BE2C (cell line): ENCODE data around the gene DNLZ.

Experiments
- DNase-seq: peaks from one replicate; pipeline ENCODE4 v3.0.0-alpha.2; 2020
- H3K27me3 ChIP-seq: fragments of 250-450 bp; sonication (Bioruptor Pico); 2 replicates; pipeline ENCODE4 v1.5.1; 2020; ENCODE audit warnings: mild to moderate bottlenecking
- H3K36me3 ChIP-seq: fragments of 250-450 bp; sonication (Bioruptor Pico); 2 replicates; pipeline ENCODE4 v1.5.1; 2020; ENCODE audit warnings: mild to moderate bottlenecking
- H3K4me1 ChIP-seq: fragments of 250-450 bp; sonication (Bioruptor Pico); 2 replicates; pipeline ENCODE4 v1.5.1; 2020
- H3K4me3 ChIP-seq: 2 replicates; pipeline ENCODE4 v1.5.1; 2011; ENCODE audit warnings: low read depth, low read length
- H3K9me3 ChIP-seq: fragments of 250-450 bp; sonication (Bioruptor Pico); 2 replicates; pipeline ENCODE4 v1.5.1; 2020
- TF ChIP-seq, protein P1 (sequence below): IDR thresholded peaks from 2 replicates; pipeline ENCODE4 v1.5.1; 2012; ENCODE audit warnings: mild to moderate bottlenecking, low read depth, low read length

Gene DNLZ

GRCh38 chr9:136329636-136330405, 33.7 kb downstream of the DNLZ start:
- Histone ChIP-seq H3K4me1 (peaks cover 14% of the 10 kb centered on the region), H3K36me3 (peaks cover 16% of the 10 kb centered on the region), H3K27me3 (no peaks in the 10 kb centered on the region), H3K4me3 (peak overlapping the region; percentile 80; the same call in 1 of the 2 replicates), H3K9me3 (no peaks in the 10 kb centered on the region)
- DNase-seq: no peak
- TF ChIP-seq, protein P1, sequence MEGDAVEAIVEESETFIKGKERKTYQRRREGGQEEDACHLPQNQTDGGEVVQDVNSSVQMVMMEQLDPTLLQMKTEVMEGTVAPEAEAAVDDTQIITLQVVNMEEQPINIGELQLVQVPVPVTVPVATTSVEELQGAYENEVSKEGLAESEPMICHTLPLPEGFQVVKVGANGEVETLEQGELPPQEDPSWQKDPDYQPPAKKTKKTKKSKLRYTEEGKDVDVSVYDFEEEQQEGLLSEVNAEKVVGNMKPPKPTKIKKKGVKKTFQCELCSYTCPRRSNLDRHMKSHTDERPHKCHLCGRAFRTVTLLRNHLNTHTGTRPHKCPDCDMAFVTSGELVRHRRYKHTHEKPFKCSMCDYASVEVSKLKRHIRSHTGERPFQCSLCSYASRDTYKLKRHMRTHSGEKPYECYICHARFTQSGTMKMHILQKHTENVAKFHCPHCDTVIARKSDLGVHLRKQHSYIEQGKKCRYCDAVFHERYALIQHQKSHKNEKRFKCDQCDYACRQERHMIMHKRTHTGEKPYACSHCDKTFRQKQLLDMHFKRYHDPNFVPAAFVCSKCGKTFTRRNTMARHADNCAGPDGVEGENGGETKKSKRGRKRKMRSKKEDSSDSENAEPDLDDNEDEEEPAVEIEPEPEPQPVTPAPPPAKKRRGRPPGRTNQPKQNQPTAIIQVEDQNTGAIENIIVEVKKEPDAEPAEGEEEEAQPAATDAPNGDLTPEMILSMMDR: no peak

- peak overlapping the region; percentile 80 for H3K4me3 ChIP-seq
- H3K4me1 ChIP-seq: peaks cover 14% of the 10 kb centered on the region
- no peak for DNase-seq
- no peaks in the 10 kb centered on the region for H3K9me3 ChIP-seq
- peaks cover 13% of the 10 kb centered on the region for H3K36me3 ChIP-seq
- TF ChIP-seq, protein P1: no peak
- no peaks in the 10 kb centered on the region for H3K27me3 ChIP-seq
Measured at GRCh38 chr9:136329211-136329627, 34.3 kb downstream of the DNLZ start.

GRCh38 chr9:136328622-136329041, 34.9 kb downstream of the DNLZ start:
- Histone ChIP-seq H3K36me3 (peaks cover 12% of the 10 kb centered on the region), H3K4me1 (peaks cover 14% of the 10 kb centered on the region), H3K27me3 (no peaks in the 10 kb centered on the region), H3K4me3 (peak overlapping the region; percentile 80), H3K9me3 (no peaks in the 10 kb centered on the region)
- TF ChIP-seq, protein P1: no peak
- peak; percentile 71 for DNase-seq

- DNase-seq: no peak
- no peaks in the 10 kb centered on the region for H3K27me3 ChIP-seq
- peaks cover 12% of the 10 kb centered on the region for H3K36me3 ChIP-seq
- TF ChIP-seq, protein P1: no peak
- H3K9me3 ChIP-seq: no peaks in the 10 kb centered on the region
- H3K4me1 ChIP-seq: peaks cover 14% of the 10 kb centered on the region
- peak overlapping the region; percentile 80 for H3K4me3 ChIP-seq
Measured at GRCh38 chr9:136328011-136328621, 35.4 kb downstream of the DNLZ start.

DNA sequence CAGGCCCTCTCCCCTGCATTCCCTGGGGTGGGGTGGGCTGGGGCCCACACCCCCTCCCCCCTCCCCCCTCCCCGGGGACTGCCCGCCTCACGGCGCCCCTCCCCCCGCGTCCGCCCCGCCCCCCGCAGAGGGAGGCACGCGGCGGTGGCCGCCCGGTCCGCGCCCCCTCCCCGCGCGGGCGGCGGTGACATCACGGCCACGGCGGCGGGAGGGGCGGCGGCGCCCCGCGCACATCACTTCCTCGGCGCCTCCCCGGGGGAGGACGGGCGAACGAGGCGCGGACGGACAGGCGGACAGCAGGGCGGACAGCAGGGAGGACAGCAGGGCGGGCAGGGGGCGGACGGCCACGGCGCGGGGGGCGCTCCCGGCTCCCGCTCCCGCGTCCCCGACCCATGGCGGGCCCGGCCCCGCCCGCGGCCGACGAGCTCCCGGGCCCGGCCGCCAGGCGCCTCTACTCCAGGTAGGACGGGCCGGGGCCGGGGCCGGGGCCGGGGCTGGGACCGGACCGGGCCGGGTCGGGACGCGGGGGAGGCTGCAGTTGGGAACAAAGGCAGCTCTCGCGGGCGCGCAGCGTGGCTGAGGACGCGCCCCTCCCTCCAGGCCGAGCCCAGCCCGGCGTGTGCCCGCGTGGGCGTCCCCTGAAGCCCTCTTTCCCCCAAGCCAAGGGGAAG, 36.1 kb downstream of the DNLZ start, which contains the start of gene GPSM1:
TSS of gene GPSM1 (plus strand) at position 236 of the 671 bp plus-strand sequence. CDS start at position 393, 157 bp downstream.
- TF ChIP-seq, protein P1: no peak
- Histone ChIP-seq H3K4me1 (peaks cover 14% of the 10 kb centered on the region), H3K36me3 (peaks cover 12% of the 10 kb centered on the region), H3K4me3 (peak within 1 kb of the TSS; percentile 80), H3K27me3 (no peaks in the 10 kb centered on the region), H3K9me3 (no peaks in the 10 kb centered on the region)
- peak; percentile 64 for DNase-seq
